GM23338 (cell line): ENCODE results near the gene C2orf78. TPM values are rescaled to one million over a fixed set of nuclear protein-coding genes. Genes with fewer than 3 reads are reported as not detected.

Source experiments
- ATAC-seq: fragments of 200-7000 bp; cut with Tn5 transposase; 3 replicates; pipeline ENCODE4 v1.9.1; 2020
- DNase-seq: peaks from one replicate; pipeline ENCODE4 v3.0.0-alpha.2; 2015; ENCODE audit warnings: low spot score
- H2AFZ ChIP-seq: fragments of 200-600 bp; sonication (generic); 2 replicates; pipeline ENCODE4 v1.8.0; 2016; ENCODE audit warnings: antibody characterized with exemption, mild to moderate bottlenecking, moderate library complexity
- H3F3A ChIP-seq: fragments of 200-600 bp; sonication (generic); replicated peaks from 2 replicates; pipeline ENCODE4 v1.8.0; 2017; ENCODE audit warnings: antibody characterized with exemption, mixed run types, low read depth
- H3K27ac ChIP-seq: fragments of 200-600 bp; sonication (generic); 2 replicates; pipeline ENCODE4 v1.6.1; 2016; ENCODE audit warnings: low read depth
- H3K27me3 ChIP-seq: fragments of 200-600 bp; sonication (generic); 2 replicates; pipeline ENCODE4 v1.8.0; 2016; ENCODE audit warnings: mild to moderate bottlenecking, mixed run types, moderate library complexity; ENCODE audit not compliant: insufficient read depth
- H3K36me3 ChIP-seq: fragments of 200-600 bp; sonication (generic); 2 replicates; pipeline ENCODE4 v1.8.0; 2016; ENCODE audit warnings: mild to moderate bottlenecking; ENCODE audit not compliant: insufficient read depth
- H3K4me1 ChIP-seq: fragments of 200-600 bp; sonication (generic); 2 replicates; pipeline ENCODE4 v1.8.0; 2016; ENCODE audit warnings: mild to moderate bottlenecking, moderate library complexity; ENCODE audit not compliant: insufficient read depth
- H3K4me2 ChIP-seq: fragments of 200-600 bp; sonication (generic); 2 replicates; pipeline ENCODE4 v1.7.1; 2017; ENCODE audit warnings: mixed run types
- H3K4me3 ChIP-seq: fragments of 200-600 bp; sonication (generic); 2 replicates; pipeline ENCODE4 v1.6.1; 2016; ENCODE audit warnings: mixed run types
- H3K79me2 ChIP-seq: fragments of 200-600 bp; sonication (generic); replicated peaks from 2 replicates; pipeline ENCODE4 v1.8.0; 2017; ENCODE audit warnings: mild to moderate bottlenecking; ENCODE audit not compliant: insufficient read depth
- H3K9me2 ChIP-seq: fragments of 200-600 bp; sonication (generic); 2 replicates; pipeline ENCODE4 v1.8.0; 2017; ENCODE audit not compliant: insufficient read depth
- H4K20me1 ChIP-seq: fragments of 200-600 bp; sonication (generic); replicated peaks from 2 replicates; pipeline ENCODE4 v1.8.0; 2017; ENCODE audit warnings: mild to moderate bottlenecking; ENCODE audit not compliant: insufficient read depth
- H3K27ac Mint-ChIP-seq: 2 replicates; pipeline ENCODE4 v1.8.0; 2020; ENCODE audit warnings: inconsistent platforms, mild to moderate bottlenecking, moderate library complexity, mixed read lengths
- H3K27me3 Mint-ChIP-seq: 3 replicates; pipeline ENCODE4 v1.8.0; 2022; ENCODE audit warnings: low read depth, mild to moderate bottlenecking, moderate library complexity, mixed read lengths, inconsistent platforms; ENCODE audit not compliant: insufficient read depth, poor library complexity
- H3K36me3 Mint-ChIP-seq: 3 replicates; pipeline ENCODE4 v1.8.0; 2021; ENCODE audit warnings: low read depth, mild to moderate bottlenecking, inconsistent platforms, moderate library complexity, mixed read lengths
- H3K4me1 Mint-ChIP-seq: 3 replicates; pipeline ENCODE4 v1.8.0; 2020; ENCODE audit warnings: mild to moderate bottlenecking, inconsistent platforms, mixed read lengths
- H3K4me3 Mint-ChIP-seq: 3 replicates; pipeline ENCODE4 v1.8.0; 2021; ENCODE audit warnings: moderate library complexity, mild to moderate bottlenecking, inconsistent platforms, mixed read lengths
- H3K9me3 Mint-ChIP-seq: 3 replicates; pipeline ENCODE4 v1.8.0; 2020; ENCODE audit warnings: moderate library complexity, mild to moderate bottlenecking, inconsistent platforms, mixed read lengths
- CREB1 ChIP-seq: fragments of 250-450 bp; sonication (Bioruptor Pico); IDR thresholded peaks from 2 replicates; pipeline ENCODE4 v1.5.0; 2020; ENCODE audit warnings: low read depth, mild to moderate bottlenecking, moderate library complexity
- CTCF ChIP-seq, 2 experiments: fragments of 200-600 bp in 1 of 2; sonication (generic) in 1 of 2; conservative IDR thresholded peaks; 2 replicates each; pipeline versions ENCODE4 v1.5.1 to v1.6.1; 2016 to 2017; ENCODE audit warnings: antibody characterized with exemption in 2 of 2, low read depth in 2 of 2, mild to moderate bottlenecking in 2 of 2, moderate library complexity in 1 of 2
- ETS1 ChIP-seq: IDR thresholded peaks from 2 replicates; pipeline ENCODE4 v1.6.1; 2016; ENCODE audit warnings: antibody characterized with exemption
- EZH2 ChIP-seq: fragments of 200-600 bp; sonication (generic); IDR thresholded peaks from one replicate; pipeline ENCODE4 v1.8.0; 2017; ENCODE audit warnings: antibody characterized with exemption, mild to moderate bottlenecking, low read depth; ENCODE audit not compliant: unreplicated experiment
- EZH2phosphoT487 ChIP-seq: fragments of 200-600 bp; sonication (generic); IDR thresholded peaks from one replicate; pipeline ENCODE4 v1.8.1; 2018; ENCODE audit warnings: antibody characterized with exemption; ENCODE audit not compliant: unreplicated experiment
- JUNB ChIP-seq: IDR thresholded peaks from one replicate; pipeline ENCODE4 v1.6.1; 2016; ENCODE audit warnings: antibody characterized with exemption; ENCODE audit not compliant: unreplicated experiment
- NANOG ChIP-seq: IDR thresholded peaks from 2 replicates; pipeline ENCODE4 v1.6.1; 2016; ENCODE audit warnings: antibody characterized with exemption, borderline replicate concordance
- POLR2AphosphoS5 ChIP-seq: IDR thresholded peaks from 2 replicates; pipeline ENCODE4 v1.6.1; 2016; ENCODE audit warnings: antibody characterized with exemption, low read depth
- STAT1 ChIP-seq: IDR thresholded peaks from one replicate; pipeline ENCODE4 v1.6.1; 2016; ENCODE audit warnings: antibody characterized with exemption; ENCODE audit not compliant: unreplicated experiment
- ZNF114 ChIP-seq: fragments of 250-450 bp; sonication (Bioruptor Pico); IDR thresholded peaks from 2 replicates; pipeline ENCODE4 v1.5.0; 2020; ENCODE audit warnings: mild to moderate bottlenecking, moderate library complexity
- ZNF331 ChIP-seq: fragments of 250-450 bp; sonication (Bioruptor Pico); IDR thresholded peaks from 2 replicates; pipeline ENCODE4 v1.5.0; 2020; ENCODE audit warnings: low read depth, mild to moderate bottlenecking, moderate library complexity
- ZNF462 ChIP-seq: fragments of 250-450 bp; sonication (Bioruptor Pico); IDR thresholded peaks from 2 replicates; pipeline ENCODE4 v1.5.0; 2020; ENCODE audit warnings: mild to moderate bottlenecking, moderate library complexity
- polyA plus RNA-seq: library from polyadenylated mRNA; unstranded; fragments of >200 nt; fragmentation: Nextera tagmentation; extraction: Ambion mirVana; gene quantifications from 2 replicates; pipeline ENCODE4 v1.2.1, GENCODE V29; 2016
- total RNA-seq: library from RNA; depleted of rRNA; stranded (reverse); fragments of >200 nt; shearing (Covaris generic); gene quantifications from 2 replicates; pipeline ENCODE4 v1.2.3, GENCODE V29; 2014
- TF ChIP-seq, protein P1 (sequence below): IDR thresholded peaks from one replicate; pipeline ENCODE4 v1.6.1; 2018; ENCODE audit warnings: antibody characterized with exemption; ENCODE audit not compliant: unreplicated experiment

C2orf78 gene
- total and polyA plus RNA-seq, 2 experiments from 2014 or later = 0.14 to 0.18 TPM

DNA sequence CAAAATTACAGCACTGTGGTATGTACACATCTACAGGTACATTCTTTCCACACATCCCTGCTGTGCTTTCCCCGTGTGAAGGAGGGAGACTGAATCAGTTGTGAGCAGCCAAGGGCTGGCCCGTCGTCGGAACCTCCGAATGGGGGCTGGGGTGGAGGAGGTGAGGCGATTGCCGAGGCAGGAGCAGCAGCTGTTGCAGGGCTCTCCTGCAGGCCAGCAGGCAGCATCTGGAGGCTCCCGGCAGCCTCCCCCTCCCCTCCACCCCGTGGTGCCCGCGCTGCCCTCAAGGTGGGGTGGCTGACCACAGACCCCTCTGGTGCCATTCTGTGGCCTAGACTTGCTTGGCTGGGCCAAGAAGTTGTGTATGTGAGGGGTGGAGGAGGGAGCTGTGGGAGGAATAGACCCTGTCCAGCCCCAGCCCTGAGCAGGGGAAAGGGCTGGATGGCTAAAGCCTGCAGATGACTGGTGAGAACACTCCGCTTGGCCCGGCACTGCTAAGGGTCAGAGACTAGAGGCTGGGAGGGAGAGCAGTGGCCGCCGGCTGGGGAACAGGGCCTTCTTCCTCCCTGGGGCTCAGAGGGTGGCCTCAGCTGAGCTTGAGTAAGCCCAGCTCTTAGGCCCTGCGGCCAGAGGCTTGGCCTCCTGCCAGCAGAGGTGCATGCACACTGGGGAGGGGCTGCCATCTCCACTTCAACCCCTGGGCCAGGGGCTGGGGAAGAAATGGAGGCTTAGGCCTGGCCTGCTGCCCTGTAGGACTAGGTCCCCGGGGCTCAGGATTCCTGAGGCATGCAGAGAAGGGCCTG lies 52.4 kb downstream of the C2orf78 start:
- Mint-ChIP-seq H3K27ac (no peak overlapping the region), H3K4me3 (no peak overlapping the region), H3K9me3 (no peaks in the 10 kb centered on the region), H3K4me1 (peaks cover 8% of the 10 kb centered on the region), H3K27me3 (no peaks in the 10 kb centered on the region), H3K36me3 (peaks cover 34% of the 10 kb centered on the region)
- Histone ChIP-seq H3K27ac (no peak overlapping the region), H4K20me1 (peaks cover 25% of the 10 kb centered on the region; the same call in 1 of the 2 replicates), H3K27me3 (no peaks in the 10 kb centered on the region), H3K79me2 (peaks cover 26% of the 10 kb centered on the region), H3F3A (no peaks in the 10 kb centered on the region), H3K4me2 (no peak overlapping the region), H3K9me2 (no peaks in the 10 kb centered on the region), H3K36me3 (peaks cover 16% of the 10 kb centered on the region; the same call in 1 of the 2 replicates), H3K4me3 (no peak overlapping the region), H3K4me1 (peaks cover 3% of the 10 kb centered on the region; the same call in 1 of the 2 replicates), H2AFZ (no peak overlapping the region)
- DNase-seq = no peak
- ATAC-seq = peak; percentile 44
- no peak for TF ChIP-seq ZNF114 (CRISPR knock-in tag)
- no peak for TF ChIP-seq NANOG
- no peak for TF ChIP-seq EZH2phosphoT487
- no peak for TF ChIP-seq POLR2AphosphoS5
- no peak for TF ChIP-seq STAT1
- no peak for TF ChIP-seq ETS1
- no peak for TF ChIP-seq CTCF (conservative IDR thresholded peaks at IDR 0.05; ENCODE audit: low read depth in 2 of 2)
- no peak for TF ChIP-seq CREB1 (CRISPR knock-in tag)
- no peak for TF ChIP-seq ZNF331 (CRISPR knock-in tag)
- TF ChIP-seq JUNB = no peak
- TF ChIP-seq EZH2 = no peak
- TF ChIP-seq, protein P1, sequence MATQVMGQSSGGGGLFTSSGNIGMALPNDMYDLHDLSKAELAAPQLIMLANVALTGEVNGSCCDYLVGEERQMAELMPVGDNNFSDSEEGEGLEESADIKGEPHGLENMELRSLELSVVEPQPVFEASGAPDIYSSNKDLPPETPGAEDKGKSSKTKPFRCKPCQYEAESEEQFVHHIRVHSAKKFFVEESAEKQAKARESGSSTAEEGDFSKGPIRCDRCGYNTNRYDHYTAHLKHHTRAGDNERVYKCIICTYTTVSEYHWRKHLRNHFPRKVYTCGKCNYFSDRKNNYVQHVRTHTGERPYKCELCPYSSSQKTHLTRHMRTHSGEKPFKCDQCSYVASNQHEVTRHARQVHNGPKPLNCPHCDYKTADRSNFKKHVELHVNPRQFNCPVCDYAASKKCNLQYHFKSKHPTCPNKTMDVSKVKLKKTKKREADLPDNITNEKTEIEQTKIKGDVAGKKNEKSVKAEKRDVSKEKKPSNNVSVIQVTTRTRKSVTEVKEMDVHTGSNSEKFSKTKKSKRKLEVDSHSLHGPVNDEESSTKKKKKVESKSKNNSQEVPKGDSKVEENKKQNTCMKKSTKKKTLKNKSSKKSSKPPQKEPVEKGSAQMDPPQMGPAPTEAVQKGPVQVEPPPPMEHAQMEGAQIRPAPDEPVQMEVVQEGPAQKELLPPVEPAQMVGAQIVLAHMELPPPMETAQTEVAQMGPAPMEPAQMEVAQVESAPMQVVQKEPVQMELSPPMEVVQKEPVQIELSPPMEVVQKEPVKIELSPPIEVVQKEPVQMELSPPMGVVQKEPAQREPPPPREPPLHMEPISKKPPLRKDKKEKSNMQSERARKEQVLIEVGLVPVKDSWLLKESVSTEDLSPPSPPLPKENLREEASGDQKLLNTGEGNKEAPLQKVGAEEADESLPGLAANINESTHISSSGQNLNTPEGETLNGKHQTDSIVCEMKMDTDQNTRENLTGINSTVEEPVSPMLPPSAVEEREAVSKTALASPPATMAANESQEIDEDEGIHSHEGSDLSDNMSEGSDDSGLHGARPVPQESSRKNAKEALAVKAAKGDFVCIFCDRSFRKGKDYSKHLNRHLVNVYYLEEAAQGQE = no peak
- TF ChIP-seq ZNF462 (CRISPR knock-in tag) = no peak
